OCI-LY1 (cell line): ENCODE measurements around the gene GABRP.

Source experiments
- EZH2 ChIP-seq: fragments of 200-600 bp; sonication (generic), shearing (Covaris generic); IDR thresholded peaks from 2 replicates; pipeline ENCODE4 v1.8.0; 2017; ENCODE audit warnings: borderline replicate concordance, mixed run types, mild to moderate bottlenecking, antibody characterized with exemption, low read length, moderate library complexity, mixed read lengths
- TF ChIP-seq, protein P1 (sequence below): fragments of 200-600 bp; sonication (generic), shearing (Covaris generic); IDR thresholded peaks from 2 replicates; pipeline ENCODE4 v1.5.1; 2017; ENCODE audit warnings: mild to moderate bottlenecking, antibody characterized with exemption, low read length, moderate library complexity, mixed read lengths

DNA sequence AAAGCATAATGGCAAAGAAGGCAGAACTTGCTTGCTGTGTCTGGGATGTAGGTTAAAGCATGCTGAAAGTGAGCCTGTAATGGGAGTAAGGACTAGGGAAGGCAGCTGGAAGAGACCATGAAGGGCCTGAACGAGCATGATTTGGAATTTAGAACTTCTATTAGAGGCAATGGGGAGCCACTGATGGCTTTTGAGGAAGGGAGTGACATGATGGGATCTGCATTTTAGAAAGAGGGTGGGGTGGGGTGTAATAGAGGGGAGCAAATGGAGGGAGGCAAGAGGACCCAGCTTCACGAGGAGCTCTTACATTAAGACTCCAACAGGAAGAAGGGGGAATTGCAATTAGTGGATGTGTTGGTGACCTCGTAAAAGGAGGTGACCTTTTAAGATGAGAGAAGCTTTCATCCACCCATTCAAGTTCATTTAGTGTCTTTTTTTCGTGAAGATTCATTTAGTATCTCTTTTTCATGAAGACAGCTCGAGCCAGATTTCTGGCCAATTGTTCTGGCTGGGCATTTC lies 13.6 kb upstream of the GABRP start:
- no peak for TF ChIP-seq EZH2
- TF ChIP-seq, protein P1, sequence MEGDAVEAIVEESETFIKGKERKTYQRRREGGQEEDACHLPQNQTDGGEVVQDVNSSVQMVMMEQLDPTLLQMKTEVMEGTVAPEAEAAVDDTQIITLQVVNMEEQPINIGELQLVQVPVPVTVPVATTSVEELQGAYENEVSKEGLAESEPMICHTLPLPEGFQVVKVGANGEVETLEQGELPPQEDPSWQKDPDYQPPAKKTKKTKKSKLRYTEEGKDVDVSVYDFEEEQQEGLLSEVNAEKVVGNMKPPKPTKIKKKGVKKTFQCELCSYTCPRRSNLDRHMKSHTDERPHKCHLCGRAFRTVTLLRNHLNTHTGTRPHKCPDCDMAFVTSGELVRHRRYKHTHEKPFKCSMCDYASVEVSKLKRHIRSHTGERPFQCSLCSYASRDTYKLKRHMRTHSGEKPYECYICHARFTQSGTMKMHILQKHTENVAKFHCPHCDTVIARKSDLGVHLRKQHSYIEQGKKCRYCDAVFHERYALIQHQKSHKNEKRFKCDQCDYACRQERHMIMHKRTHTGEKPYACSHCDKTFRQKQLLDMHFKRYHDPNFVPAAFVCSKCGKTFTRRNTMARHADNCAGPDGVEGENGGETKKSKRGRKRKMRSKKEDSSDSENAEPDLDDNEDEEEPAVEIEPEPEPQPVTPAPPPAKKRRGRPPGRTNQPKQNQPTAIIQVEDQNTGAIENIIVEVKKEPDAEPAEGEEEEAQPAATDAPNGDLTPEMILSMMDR, result no peak
